Mesenchymal stem cell (in vitro differentiated cells and primary cell): ENCODE results near the gene SULT1A2.
"Not testable (repeated sequence)": the region's sequence is repeated elsewhere in the genome, so short reads cannot be mapped to it uniquely, and the experiment has no call there.

Experiments
- DNase-seq: peaks from one replicate; pipeline ENCODE4 v3.0.0-alpha.2; 2013
- H2AFZ ChIP-seq: one replicate; pipeline ENCODE4 v1.6.1; 2013; ENCODE audit warnings: low read depth, mild to moderate bottlenecking, control low read depth, inconsistent platforms, low read length, moderate library complexity
- H2AK5ac ChIP-seq: 2 replicates; pipeline ENCODE4 v1.6.1; 2013; ENCODE audit warnings: low read length, moderate library complexity, mild to moderate bottlenecking, inconsistent platforms; ENCODE audit not compliant: severe bottlenecking
- H2BK120ac ChIP-seq: one replicate; pipeline ENCODE4 v1.6.1; 2013; ENCODE audit warnings: low read depth, mild to moderate bottlenecking, inconsistent platforms, low read length, moderate library complexity
- H2BK12ac ChIP-seq, 2 experiments: one replicate each; pipeline ENCODE4 v1.6.1; 2013; ENCODE audit warnings: inconsistent platforms in 2 of 2, low read length in 2 of 2, mild to moderate bottlenecking in 2 of 2, moderate library complexity in 2 of 2, control low read depth in 1 of 2
- H2BK15ac ChIP-seq: one replicate; pipeline ENCODE4 v1.6.1; 2013; ENCODE audit warnings: mild to moderate bottlenecking, low read depth, inconsistent platforms; ENCODE audit not compliant: poor library complexity, severe bottlenecking
- H2BK5ac ChIP-seq: 2 replicates; pipeline ENCODE4 v1.6.1; 2013; ENCODE audit warnings: low read depth, mild to moderate bottlenecking, low read length, control low read depth, inconsistent platforms; ENCODE audit not compliant: poor library complexity, severe bottlenecking
- H3K14ac ChIP-seq, 2 experiments: one replicate each; pipeline ENCODE4 v1.6.1; 2013; ENCODE audit warnings: inconsistent platforms in 2 of 2, low read length in 2 of 2, control low read depth in 1 of 2, mild to moderate bottlenecking in 1 of 2, moderate library complexity in 1 of 2
- H3K18ac ChIP-seq, 2 experiments: one replicate each; pipeline ENCODE4 v1.6.1; 2013; ENCODE audit warnings: inconsistent platforms in 2 of 2, low read length in 2 of 2, control low read depth in 1 of 2, low read depth in 1 of 2, mild to moderate bottlenecking in 1 of 2
- H3K23ac ChIP-seq, 2 experiments: one replicate each; pipeline ENCODE4 v1.6.1; 2013; ENCODE audit warnings: inconsistent platforms in 2 of 2, low read length in 2 of 2, mild to moderate bottlenecking in 2 of 2, moderate library complexity in 2 of 2, control low read depth in 1 of 2
- H3K27ac ChIP-seq: 2 replicates; pipeline ENCODE4 v1.5.1; 2013; ENCODE audit warnings: mild to moderate bottlenecking, moderate library complexity, low read length, control low read depth, inconsistent platforms; ENCODE audit not compliant: poor library complexity, severe bottlenecking
- H3K27me3 ChIP-seq, 2 experiments: 2 replicates each; pipeline versions ENCODE4 v1.6.1 to v1.7.0; 2013; ENCODE audit warnings: low read length in 2 of 2, mild to moderate bottlenecking in 2 of 2, moderate library complexity in 2 of 2, control low read depth in 1 of 2, inconsistent platforms in 1 of 2; ENCODE audit not compliant: control insufficient read depth in 1 of 2, insufficient read depth in 1 of 2
- H3K36me3 ChIP-seq, 2 experiments: 2 replicates each; pipeline versions ENCODE4 v1.6.1 to v1.7.0; 2013; ENCODE audit warnings: low read length in 2 of 2, control low read depth in 1 of 2, inconsistent platforms in 1 of 2, low read depth in 1 of 2, mild to moderate bottlenecking in 1 of 2; ENCODE audit not compliant: insufficient read depth in 2 of 2, control insufficient read depth in 1 of 2
- H3K4ac ChIP-seq, 2 experiments: one replicate each; pipeline ENCODE4 v1.6.1; 2013; ENCODE audit warnings: inconsistent platforms in 2 of 2, low read length in 2 of 2, mild to moderate bottlenecking in 2 of 2, moderate library complexity in 2 of 2, control low read depth in 1 of 2, low read depth in 1 of 2
- H3K4me1 ChIP-seq: 2 replicates; pipeline ENCODE4 v1.6.1; 2013; ENCODE audit warnings: low read depth, low read length, control low read depth; ENCODE audit not compliant: control insufficient read depth, insufficient read depth
- H3K4me2 ChIP-seq: 2 replicates; pipeline ENCODE4 v1.6.1; 2013; ENCODE audit warnings: low read length, mild to moderate bottlenecking, inconsistent platforms; ENCODE audit not compliant: poor library complexity, severe bottlenecking
- H3K4me3 ChIP-seq, 2 experiments: 2 replicates each; pipeline versions ENCODE4 v1.5.1 to v1.7.0; 2013; ENCODE audit warnings: low read length in 2 of 2, mild to moderate bottlenecking in 2 of 2, control low read depth in 1 of 2, low read depth in 1 of 2; ENCODE audit not compliant: insufficient read depth in 1 of 2
- H3K79me1 ChIP-seq: replicated peaks from 2 replicates; pipeline ENCODE4 v1.6.1; 2013; ENCODE audit warnings: mild to moderate bottlenecking, control low read depth, low read length, inconsistent platforms; ENCODE audit not compliant: poor library complexity, severe bottlenecking
- H3K9ac ChIP-seq: 2 replicates; pipeline ENCODE4 v1.7.0; 2013; ENCODE audit warnings: mild to moderate bottlenecking, low read length, moderate library complexity
- H3K9me3 ChIP-seq: 2 replicates; pipeline ENCODE4 v1.7.0; 2013; ENCODE audit warnings: mild to moderate bottlenecking, low read length; ENCODE audit not compliant: control insufficient read depth
- H4K8ac ChIP-seq: one replicate; pipeline ENCODE4 v1.6.1; 2013; ENCODE audit warnings: inconsistent platforms, mild to moderate bottlenecking, low read length, moderate library complexity
- H4K91ac ChIP-seq: one replicate; pipeline ENCODE4 v1.6.1; 2013; ENCODE audit warnings: mild to moderate bottlenecking, low read length, inconsistent platforms
- WGBS: methylation state at CpG from one replicate; pipeline ENCODE4 v1.1.7; 2013; ENCODE audit warnings: mixed read lengths; 5-methylcytosine and 5-hydroxymethylcytosine counted together

Gene SULT1A2

GRCh38 chr16:28616224-28616577 is 19.4 kb upstream of the SULT1A2 start:
- not testable (repeated sequence) for H3K79me1 ChIP-seq, H3K9ac ChIP-seq, H4K8ac ChIP-seq, DNase-seq, H3K4me1 ChIP-seq, H3K36me3 ChIP-seq, H3K27me3 ChIP-seq, H3K4me3 ChIP-seq, H2BK12ac ChIP-seq, H3K4ac ChIP-seq, H3K18ac ChIP-seq, H3K14ac ChIP-seq, H2AK5ac ChIP-seq, H3K23ac ChIP-seq, H2BK5ac ChIP-seq, H3K9me3 ChIP-seq, H2BK120ac ChIP-seq, H4K91ac ChIP-seq, H3K27ac ChIP-seq, H2AFZ ChIP-seq, H2BK15ac ChIP-seq, H3K4me2 ChIP-seq
- WGBS = 87% methylated on average over 7 of the region's 7 CpGs

DNA sequence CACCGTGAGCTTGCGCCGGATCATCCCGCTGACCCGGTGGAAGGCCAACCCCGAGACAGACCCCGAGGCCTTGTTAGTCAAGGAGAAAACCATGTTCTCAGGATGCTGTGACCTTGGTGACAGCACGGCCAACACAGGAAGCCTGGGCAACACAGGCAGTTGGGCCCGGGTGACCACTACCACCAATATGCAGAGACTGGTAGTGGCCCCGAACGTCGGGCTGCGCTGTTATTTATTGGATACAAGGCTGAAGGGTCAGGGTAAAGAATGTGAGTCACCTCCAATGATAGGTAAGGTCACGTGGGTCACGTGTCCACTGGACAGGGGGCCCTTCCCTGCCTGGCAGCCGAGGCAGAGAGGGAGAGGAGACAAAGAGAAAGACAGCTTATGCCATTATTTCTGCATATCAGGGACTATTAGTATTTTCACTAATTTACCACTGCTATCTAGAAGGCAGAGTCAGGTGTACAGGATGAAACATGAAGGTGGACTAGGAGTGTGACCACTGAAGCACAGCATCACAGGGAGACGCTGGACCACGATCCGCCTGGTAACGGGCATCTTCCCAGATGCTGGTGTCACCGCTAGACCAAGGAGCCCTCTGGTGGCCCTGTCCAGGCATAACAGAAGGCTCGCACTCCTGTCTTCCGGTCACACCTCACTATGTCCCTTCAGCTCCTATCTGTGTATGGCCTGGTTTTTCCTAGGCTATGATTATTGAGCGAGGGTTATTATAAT is 18.8 kb upstream of the SULT1A2 start:
- not testable (repeated sequence) for H3K4ac ChIP-seq, H3K23ac ChIP-seq, H2BK15ac ChIP-seq, H3K18ac ChIP-seq, H3K9ac ChIP-seq, H4K91ac ChIP-seq, H3K14ac ChIP-seq, H3K4me2 ChIP-seq, H3K9me3 ChIP-seq, H3K27ac ChIP-seq, H4K8ac ChIP-seq, H2BK120ac ChIP-seq, H2BK5ac ChIP-seq, H2AK5ac ChIP-seq, H3K4me3 ChIP-seq, H2AFZ ChIP-seq, H2BK12ac ChIP-seq, H3K27me3 ChIP-seq, H3K4me1 ChIP-seq, H3K79me1 ChIP-seq, H3K36me3 ChIP-seq
- DNase-seq = peak; percentile 45
- 55% methylated on average over 4 of the region's 24 CpGs for WGBS

GRCh38 chr16:28614561-28614960 is 17.7 kb upstream of the SULT1A2 start:
- not testable (repeated sequence) for H3K4ac ChIP-seq, H3K36me3 ChIP-seq, H3K4me2 ChIP-seq, DNase-seq, H3K79me1 ChIP-seq, H3K4me3 ChIP-seq, H2BK120ac ChIP-seq, H3K9ac ChIP-seq, H3K27me3 ChIP-seq, H3K9me3 ChIP-seq, H2AK5ac ChIP-seq, H3K4me1 ChIP-seq, H3K18ac ChIP-seq, H2AFZ ChIP-seq, H2BK5ac ChIP-seq, H3K23ac ChIP-seq, H3K27ac ChIP-seq, H3K14ac ChIP-seq, H2BK15ac ChIP-seq, H2BK12ac ChIP-seq, H4K8ac ChIP-seq, H4K91ac ChIP-seq
- 85% methylated on average over 5 of the region's 16 CpGs for WGBS

DNA sequence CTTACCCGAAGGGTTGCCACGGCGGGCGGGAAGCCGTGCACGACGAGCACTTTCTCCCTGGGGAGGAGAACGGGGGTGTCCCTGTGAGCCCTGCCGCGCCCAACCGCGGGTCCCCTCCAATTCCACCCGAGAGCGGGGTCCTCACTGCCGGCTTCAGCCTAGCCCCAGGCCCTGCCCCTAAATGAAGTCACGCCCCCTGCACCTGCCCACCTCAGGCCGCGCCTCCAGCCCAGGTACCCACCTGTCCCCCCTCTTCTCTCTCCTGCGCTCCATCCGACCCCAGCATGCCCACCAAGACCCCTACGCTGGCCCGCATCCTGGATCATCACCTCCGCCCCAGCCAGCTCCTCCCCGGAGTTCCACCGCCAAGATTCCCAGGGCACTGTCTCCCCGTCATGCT is 17.1 kb upstream of the SULT1A2 start:
- H3K36me3 ChIP-seq, H2BK5ac ChIP-seq, H3K18ac ChIP-seq, H3K4me3 ChIP-seq, H2AFZ ChIP-seq, H3K9me3 ChIP-seq, H3K23ac ChIP-seq, H3K4ac ChIP-seq, H3K4me2 ChIP-seq, H2BK12ac ChIP-seq, H3K9ac ChIP-seq, H3K27ac ChIP-seq, H4K8ac ChIP-seq, H4K91ac ChIP-seq, H3K14ac ChIP-seq, H3K27me3 ChIP-seq, H2AK5ac ChIP-seq, H3K4me1 ChIP-seq, H2BK15ac ChIP-seq, H3K79me1 ChIP-seq, H2BK120ac ChIP-seq, DNase-seq: not testable (repeated sequence)
- WGBS = no CpG with 5 or more reads among the region's 26 CpGs
